HepG2 (cell line): ENCODE measurements around the gene MYO1E. TPM values are rescaled to one million over a fixed set of nuclear protein-coding genes. Genes with fewer than 3 reads are reported as not detected.

Experiments
- ATAC-seq: fragments of 200-7000 bp; cut with Tn5 transposase; 3 replicates; pipeline ENCODE4 v1.9.1; 2020; ENCODE audit warnings: mild to moderate bottlenecking, moderate library complexity
- BruUV-seq: library from RNA; stranded (reverse); fragments of 400-500 nt; replicated peaks from 2 replicates; lab custom pipeline; 2021; lab: Mats Ljungman, UMichigan
- CTCF ChIA-PET: fragments of 300-600 bp; formaldehyde crosslinking; extraction: SDS; loops from one replicate; lab custom pipeline; 2021; ENCODE audit warnings: low total read pairs, inconsistent platforms, low intra/inter-chr PET ratio; lab: Yijun Ruan, JAX
- POLR2A ChIA-PET: fragments of 350-600 bp; sonication (Branson Sonifier 250); formaldehyde crosslinking; loops from one replicate; lab custom pipeline; 2020; ENCODE audit warnings: antibody characterized with exemption, inconsistent platforms; lab: Yijun Ruan, JAX
- DNase-seq: peaks from one replicate; pipeline ENCODE4 v3.0.0-alpha.2; 2015; ENCODE audit warnings: low spot score
- FAIRE-seq: peaks from 3 replicates; lab custom pipeline; 2011; peaks lifted over from hg19 to GRCh38; lab: Jason Lieb, UNC
- H2AFZ ChIP-seq: one replicate; pipeline ENCODE4 v1.6.1; 2011; ENCODE audit warnings: low read length, inconsistent platforms
- H3K27ac ChIP-seq: fragments of 300-600 bp; 3 replicates; pipeline ENCODE4 v1.8.0; 2011; ENCODE audit warnings: mixed run types, mild to moderate bottlenecking, mixed read lengths, low read length, inconsistent platforms; ENCODE audit not compliant: insufficient read depth; ENCODE audit errors: extremely low read length
- H3K27me3 ChIP-seq, 2 experiments: fragments of 200-600 bp in 1 of 2; 2 replicates in 1 of 2; 3 replicates in 1 of 2; pipeline versions ENCODE4 v1.6.0 to v1.8.0; 2011; ENCODE audit warnings: low read length in 2 of 2, mild to moderate bottlenecking in 2 of 2, moderate library complexity in 2 of 2, inconsistent platforms in 1 of 2; ENCODE audit not compliant: insufficient read depth in 2 of 2, control insufficient read depth in 1 of 2
- H3K36me3 ChIP-seq, 2 experiments: fragments of 200-600 bp in 1 of 2; replicated peaks in 1 of 2; 2 replicates in 1 of 2; 3 replicates in 1 of 2; pipeline versions ENCODE4 v1.5.1 to v1.8.0; 2011; ENCODE audit warnings: low read length in 2 of 2, inconsistent platforms in 1 of 2; ENCODE audit not compliant: insufficient read depth in 2 of 2, control insufficient read depth in 1 of 2
- H3K4me1 ChIP-seq: 2 replicates; pipeline ENCODE4 v1.5.1; 2012; ENCODE audit warnings: low read length, inconsistent platforms; ENCODE audit not compliant: insufficient read depth
- H3K4me2 ChIP-seq: 2 replicates; pipeline ENCODE4 v1.6.0; 2011; ENCODE audit warnings: low read depth, low read length, inconsistent platforms
- H3K4me3 ChIP-seq, 3 experiments: fragments of 200-600 bp in 1 of 3; sonication (generic), shearing (Covaris generic) in 1 of 3; replicated peaks in 1 of 3; 2 replicates each; pipeline ENCODE4 v1.5.1; 2011 to 2016; ENCODE audit warnings: low read length in 3 of 3, inconsistent platforms in 2 of 3, low read depth in 2 of 3, mild to moderate bottlenecking in 2 of 3, control low read depth in 1 of 3, mixed read lengths in 1 of 3; ENCODE audit not compliant: insufficient read depth in 1 of 3
- H3K79me2 ChIP-seq: one replicate; pipeline ENCODE4 v1.6.1; 2011; ENCODE audit warnings: low read length, inconsistent platforms; ENCODE audit not compliant: insufficient read depth
- H3K9ac ChIP-seq: 2 replicates; pipeline ENCODE4 v1.6.0; 2011; ENCODE audit warnings: mild to moderate bottlenecking, low read depth, low read length, inconsistent platforms; ENCODE audit not compliant: insufficient read depth
- H3K9me3 ChIP-seq: 2 replicates; pipeline ENCODE4 v1.5.1; 2012; ENCODE audit warnings: mild to moderate bottlenecking, low read length
- H4K20me1 ChIP-seq: 2 replicates; pipeline ENCODE4 v1.6.0; 2011; ENCODE audit warnings: inconsistent platforms, mild to moderate bottlenecking, low read length, moderate library complexity; ENCODE audit not compliant: insufficient read depth
- EZH2 ChIP-seq: conservative IDR thresholded peaks from 2 replicates; pipeline ENCODE4 v1.6.1; 2012; ENCODE audit warnings: mild to moderate bottlenecking, low read depth, low read length, moderate library complexity
- ZNF562 ChIP-seq: sonication (generic); formaldehyde crosslinking; IDR thresholded peaks from 2 replicates; pipeline ENCODE4 v1.8.0; 2022; ENCODE audit warnings: missing genetic modification reagents, borderline replicate concordance
- WGBS: methylation state at CpG from one replicate; pipeline ENCODE4 v1.1.6; 2017; ENCODE audit warnings: low lambda C conversion rate; 5-methylcytosine and 5-hydroxymethylcytosine counted together
- in situ Hi-C: cut with HindIII; loops from 2 replicates; pipeline ENCODE4 v1.10.0; 2017; ENCODE audit warnings: low pct_unique_long_range_greater_than_20kb; ENCODE audit not compliant: extremely low pct_ligation_motif_present
- intact Hi-C: fragments of 100-400 bp; cut with micrococcal nuclease; formaldehyde crosslinking; loops from one replicate; pipeline ENCODE4 v1.10.0; 2022; ENCODE audit not compliant: unreplicated experiment
- polyA plus RNA-seq, 8 experiments: library from polyadenylated mRNA; depleted of rRNA in 3 of 8; stranded (reverse) in 7 of 8; unstranded in 1 of 8; fragments of >200 nt; fragmentation: Illumina TruSeq in 4 of 8; extraction: Trizol in 4 of 8; gene quantifications; 2 replicates each; pipeline versions ENCODE4 v1.2.1 to v1.2.3, GENCODE V29; 2011 to 2016; ENCODE audit warnings: low read depth in 4 of 8, missing spikeins in 1 of 8, mixed read lengths in 1 of 8; ENCODE audit not compliant: insufficient read depth in 1 of 8
- total RNA-seq, 5 experiments: library from RNA; depleted of rRNA; stranded (reverse); fragments of >200 nt; fragmentation: Illumina TruSeq; extraction: Trizol; gene quantifications; 2 replicates each; pipeline ENCODE4 v1.2.3, GENCODE V29; 2016; ENCODE audit warnings: low read depth in 1 of 5

The MYO1E gene
- total and polyA plus RNA-seq, 2 of the 13 experiments (the other 11 are each of a cell fraction or from before 2014, with no cell fraction given) = 15.7 to 25.1 TPM

- H3K9me3 ChIP-seq = no peaks in the 10 kb centered on the region
- H3K9ac ChIP-seq = no peak overlapping the region
- 80% methylated on average over 6 of the region's 6 CpGs for WGBS
- ChIA-PET CTCF (no interaction called here), POLR2A (no interaction called here)
- ATAC-seq = no peak
- FAIRE-seq = no peak
- intact Hi-C loops = no loop called here
- no peak overlapping the region for H3K4me3 ChIP-seq
- H3K27ac ChIP-seq = no peak overlapping the region
- H3K4me1 ChIP-seq = peaks cover 23% of the 10 kb centered on the region
- no peak for TF ChIP-seq ZNF562 (CRISPR knock-in tag)
- no peaks in the 10 kb centered on the region for H4K20me1 ChIP-seq
- in situ Hi-C loops = no loop called here
- H3K27me3 ChIP-seq = no peaks in the 10 kb centered on the region
- DNase-seq = no peak
- H3K36me3 ChIP-seq = no peaks in the 10 kb centered on the region
- H3K4me2 ChIP-seq = no peak overlapping the region
- no peak overlapping the region for H2AFZ ChIP-seq
- no peaks in the 10 kb centered on the region for H3K79me2 ChIP-seq
- no TSS peak for BruUV-seq
These were observed 76.5 kb downstream of the MYO1E start for GRCh38 chr15:59296181-59296617.

GRCh38 chr15:59295261-59296001 is 77.2 kb downstream of the MYO1E start:
- no peak for TF ChIP-seq EZH2
- TF ChIP-seq, all 625 proteins: peak for 0
- H3K9ac ChIP-seq = no peak overlapping the region
- DNase-seq (no peak), FAIRE-seq (no peak), ATAC-seq (no peak)
- no peaks in the 10 kb centered on the region for H3K36me3 ChIP-seq
- ChIA-PET CTCF (no interaction called here), POLR2A (no interaction called here)
- intact Hi-C loops (no loop called here), in situ Hi-C loops (no loop called here)
- H2AFZ ChIP-seq = no peak overlapping the region
- BruUV-seq = no TSS peak
- H4K20me1 ChIP-seq = no peaks in the 10 kb centered on the region
- H3K4me2 ChIP-seq = no peak overlapping the region
- H3K27me3 ChIP-seq = no peaks in the 10 kb centered on the region
- H3K9me3 ChIP-seq = no peaks in the 10 kb centered on the region
- peaks cover 27% of the 10 kb centered on the region for H3K4me1 ChIP-seq
- WGBS = 98% methylated on average over 17 of the region's 17 CpGs
- peaks cover 4% of the 10 kb centered on the region for H3K79me2 ChIP-seq
- H3K27ac ChIP-seq = no peak overlapping the region
- no peak overlapping the region for H3K4me3 ChIP-seq
